NCI-H748 treated with DMSO at 0.1 percent for 48 hours (cell line): ENCODE data around the gene NDST1.
"Not testable (repeated sequence)": the region's sequence is repeated elsewhere in the genome, so short reads cannot be mapped to it uniquely, and the experiment has no call there.

Experiments
- DNase-seq: peaks from one replicate; lab custom pipeline; 2025; lab: John Stamatoyannopoulos, UW

Gene NDST1

DNA sequence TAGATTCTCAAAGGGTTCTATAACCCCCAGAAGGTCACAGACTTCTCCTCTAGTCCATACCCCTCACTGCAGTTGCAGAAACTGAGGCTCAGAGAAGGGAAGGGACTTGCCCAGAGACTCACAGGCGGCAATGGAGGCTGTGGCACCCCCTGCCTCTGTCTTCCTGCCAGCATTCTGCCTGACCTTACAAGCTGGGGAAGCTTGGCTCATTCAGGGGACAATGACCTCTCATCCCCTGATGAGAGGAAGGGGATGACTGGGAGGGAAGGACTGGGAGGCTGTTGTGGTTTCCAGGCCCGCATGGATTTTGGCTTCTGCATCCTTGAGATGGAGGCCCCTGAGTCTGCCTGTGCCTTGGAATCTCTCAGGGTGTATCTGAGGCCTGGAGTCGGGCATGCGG is 897 bp downstream of the NDST1 start:
- no peak for DNase-seq

DNA sequence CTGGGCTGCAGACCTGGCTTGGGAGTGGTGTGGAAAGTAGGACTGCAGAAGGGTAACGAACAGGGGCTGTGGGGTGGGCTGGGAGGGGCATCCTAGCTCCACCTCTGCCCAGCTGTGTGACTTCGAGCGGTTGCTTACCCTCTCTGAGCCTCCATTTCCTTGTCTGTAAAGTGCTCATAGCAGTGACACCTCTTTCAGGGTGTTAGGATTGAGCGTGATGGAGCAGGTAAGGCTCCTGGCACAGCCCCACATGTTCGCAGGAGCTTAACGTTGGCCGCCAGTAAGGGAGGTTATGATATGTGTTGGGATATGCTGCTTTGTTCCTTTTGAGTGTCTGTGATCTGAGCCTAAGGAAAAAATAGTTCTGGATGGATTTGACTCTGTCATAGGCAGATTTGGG is 2.1 kb downstream of the NDST1 start:
- no peak for DNase-seq

DNA sequence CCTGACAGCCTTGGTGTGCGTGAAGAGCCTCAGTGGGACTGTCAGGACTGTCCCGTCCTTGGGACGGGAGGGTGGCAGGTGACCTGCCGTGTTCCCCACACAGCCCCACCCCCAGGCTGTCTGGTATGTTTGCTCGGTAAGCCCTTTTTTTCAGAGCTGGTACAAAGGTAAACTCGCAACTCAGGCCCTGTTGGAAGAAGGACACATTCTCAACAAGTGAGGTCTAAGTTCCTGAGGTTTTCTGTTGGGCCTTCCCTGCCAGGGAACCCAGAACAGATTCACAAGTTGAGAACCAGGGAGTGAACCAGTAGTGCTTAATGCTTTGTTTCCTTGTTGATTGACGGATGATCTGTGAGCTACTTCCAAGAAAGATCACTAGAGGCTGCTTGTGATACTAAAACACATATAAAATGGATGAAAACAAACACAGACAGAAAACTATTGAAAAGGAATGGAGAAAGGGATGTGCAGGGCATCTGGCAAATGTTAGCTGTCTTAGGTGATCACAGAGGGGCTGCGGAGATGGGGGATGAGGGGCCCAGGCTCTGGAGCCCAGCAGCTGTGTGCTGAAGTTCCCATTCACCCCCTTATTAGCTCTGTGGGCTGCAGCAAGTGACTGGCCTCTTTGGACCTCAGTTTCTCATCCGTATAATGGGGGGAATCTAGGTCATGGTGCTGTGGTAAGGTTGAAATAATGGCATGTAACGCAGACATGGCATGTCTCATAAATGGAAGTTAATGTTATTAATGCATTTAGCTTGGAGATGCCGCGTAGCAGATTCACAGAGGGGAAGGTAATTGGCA is 2.7 kb downstream of the NDST1 start:
- DNase-seq, result no peak

DNA sequence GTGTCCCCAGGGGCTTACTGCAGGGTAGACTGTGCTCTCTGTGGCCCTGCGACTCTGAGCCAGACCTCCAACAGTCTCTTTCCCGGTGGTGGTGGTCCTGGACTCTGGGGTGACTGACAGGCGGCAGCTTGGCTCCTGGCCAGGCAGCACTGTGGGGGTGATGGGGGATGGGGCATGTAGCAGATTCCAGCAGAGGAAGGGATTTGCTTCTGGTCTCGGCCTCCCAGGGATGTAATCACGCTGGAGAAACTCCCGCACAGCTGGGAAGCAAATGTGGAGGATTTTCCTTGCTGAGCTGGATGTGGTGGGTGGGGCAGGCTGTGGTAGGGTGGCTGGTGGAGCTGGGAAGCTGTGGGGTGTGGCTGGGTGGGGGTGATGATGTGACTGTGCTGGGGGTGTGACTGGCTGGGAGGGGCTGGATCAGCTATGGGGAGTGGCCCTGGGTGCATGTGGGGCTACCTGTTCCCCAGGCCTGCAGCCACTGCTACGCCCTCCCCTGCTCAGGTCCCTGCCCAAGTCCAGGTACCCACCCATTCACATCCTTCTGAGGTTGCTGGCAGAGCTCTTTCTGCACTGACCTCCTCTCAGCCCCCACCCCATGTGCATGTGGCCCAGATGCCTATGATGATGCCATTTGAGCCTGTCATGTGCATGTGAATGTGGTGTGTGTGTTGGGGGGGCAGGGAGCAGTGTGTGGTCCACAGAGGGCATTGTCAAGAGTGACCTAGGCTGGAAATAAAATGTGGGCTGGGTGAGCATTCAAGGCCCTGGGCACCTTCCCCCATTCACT is 3.8 kb downstream of the NDST1 start:
- no peak for DNase-seq

DNA sequence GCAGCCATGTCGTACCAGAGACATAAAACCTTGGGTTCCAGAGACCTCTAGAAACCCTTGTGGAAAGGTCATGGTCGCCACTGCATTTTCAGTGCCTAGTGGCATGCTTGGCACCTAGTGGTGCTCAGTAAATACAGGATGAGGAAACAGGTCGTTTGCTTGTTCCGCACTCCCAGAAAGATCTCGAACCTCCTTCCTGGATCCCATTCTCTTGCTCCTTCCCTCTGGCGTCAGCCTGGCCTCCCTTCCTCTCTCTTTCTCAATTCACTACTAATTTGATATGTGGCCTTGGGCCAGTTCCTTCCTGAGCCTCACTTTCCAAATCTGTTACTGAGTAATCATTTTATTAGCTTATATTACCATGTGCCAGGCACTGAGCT is 4.4 kb downstream of the NDST1 start:
- no peak for DNase-seq

DNA sequence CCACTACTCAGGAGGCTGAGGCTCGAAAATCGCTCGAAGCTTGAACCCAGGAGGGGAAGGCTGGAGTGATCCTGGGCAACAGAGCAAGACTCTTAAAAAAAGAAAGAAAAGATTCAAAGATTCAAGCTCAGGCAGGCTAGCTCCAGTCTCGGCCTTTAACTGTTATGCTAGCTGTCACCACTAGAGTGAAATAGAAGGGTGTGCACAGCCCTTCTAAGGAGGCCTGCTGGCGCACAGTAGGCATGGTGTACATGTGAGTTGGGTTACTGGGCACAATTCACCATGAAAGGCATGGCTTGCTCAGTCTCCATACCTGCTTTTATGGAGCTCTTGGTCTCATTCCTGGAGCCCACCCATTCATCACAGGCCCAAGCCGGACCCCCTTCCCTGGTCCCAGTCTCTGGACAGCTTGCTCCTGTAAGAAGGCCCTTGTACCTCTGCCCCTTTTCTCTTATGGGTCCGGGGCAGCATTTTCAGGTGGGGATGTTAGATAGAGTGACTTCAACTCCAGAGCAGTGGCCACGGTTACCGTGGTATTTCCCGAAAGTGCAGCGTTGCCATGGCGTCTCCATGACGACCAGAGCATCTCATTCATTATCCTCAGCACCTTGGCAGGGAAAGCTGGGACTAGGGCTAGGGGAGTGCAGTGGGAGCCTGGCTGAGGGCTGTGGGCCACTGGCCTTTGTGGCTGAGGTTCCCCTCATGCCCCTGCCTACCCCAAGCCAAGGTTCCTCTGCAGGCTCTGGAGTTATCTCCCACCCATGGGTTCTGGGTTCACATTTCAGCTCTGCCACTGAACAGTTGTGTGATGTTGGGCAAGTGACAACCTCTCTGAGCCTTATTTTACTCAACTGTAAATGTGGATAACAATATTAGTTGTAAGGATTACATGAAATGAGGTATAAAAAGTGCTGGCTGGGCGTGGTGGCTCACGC is 5.7 kb downstream of the NDST1 start:
- peak; percentile 21 for DNase-seq

DNA sequence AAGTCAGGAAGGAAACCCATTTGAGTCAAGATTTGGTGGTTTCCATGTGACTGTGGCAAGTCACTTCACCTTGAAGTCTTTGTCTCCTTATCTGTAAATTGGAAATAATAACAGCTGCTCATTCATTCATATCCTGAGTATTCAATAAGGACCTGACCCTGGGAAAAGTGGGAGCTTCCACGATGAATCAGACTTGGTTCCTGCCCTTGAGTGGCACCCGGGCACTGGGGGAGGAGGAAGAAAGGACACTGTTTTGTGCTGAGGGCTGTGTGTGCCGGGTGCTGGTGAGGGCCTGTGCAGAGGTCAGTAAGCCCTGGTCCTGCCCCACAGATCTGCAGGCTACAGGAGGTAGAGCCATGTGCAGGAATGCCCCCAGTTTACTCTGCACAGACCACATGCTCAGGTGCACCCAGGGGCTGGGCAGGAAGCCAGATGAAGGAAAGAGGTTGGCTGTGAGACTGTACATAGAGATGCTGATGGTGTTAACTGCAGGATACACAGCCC is 6.8 kb downstream of the NDST1 start:
- DNase-seq, result no peak

DNA sequence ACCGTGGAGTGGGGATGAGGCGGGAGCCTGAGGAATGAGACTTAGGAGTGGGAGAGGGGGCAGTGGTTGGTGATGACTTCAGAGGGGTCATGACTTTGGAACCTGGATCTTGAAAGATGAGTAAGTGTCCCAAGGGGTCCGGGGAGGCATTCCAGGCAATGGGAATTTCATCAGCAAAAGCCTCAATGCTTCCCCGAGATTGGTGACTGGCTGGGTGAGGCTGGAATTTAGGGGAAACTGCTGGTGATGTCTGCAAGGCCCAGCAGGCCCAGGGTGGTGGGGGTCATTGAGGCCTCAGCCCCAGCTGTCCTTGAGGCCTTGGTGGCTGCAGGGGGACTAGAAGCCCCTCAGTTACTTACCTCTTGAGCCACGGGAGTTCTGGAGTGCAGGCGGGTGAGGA is 7.5 kb downstream of the NDST1 start:
- no peak for DNase-seq

DNA sequence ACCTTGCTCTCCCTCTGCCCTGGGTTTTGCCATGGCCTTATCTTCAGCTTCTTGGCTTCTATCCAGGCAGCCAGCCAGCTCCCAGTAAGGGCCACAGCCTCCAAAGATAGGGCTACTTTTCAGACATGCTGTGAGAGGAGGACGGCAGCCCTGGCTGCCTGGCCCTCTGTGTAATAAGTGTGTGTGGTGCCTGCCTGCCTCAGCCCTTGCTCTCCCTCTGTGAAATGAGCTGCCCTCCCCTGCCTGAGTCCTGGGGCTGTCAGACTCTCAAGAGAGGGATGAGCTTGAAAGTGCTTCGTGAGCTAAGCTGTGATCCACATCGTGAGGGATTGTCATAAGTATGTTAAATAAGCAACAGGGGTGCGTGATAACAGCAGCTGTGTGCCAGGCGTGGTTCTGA is 8.1 kb downstream of the NDST1 start:
- no peak for DNase-seq

DNA sequence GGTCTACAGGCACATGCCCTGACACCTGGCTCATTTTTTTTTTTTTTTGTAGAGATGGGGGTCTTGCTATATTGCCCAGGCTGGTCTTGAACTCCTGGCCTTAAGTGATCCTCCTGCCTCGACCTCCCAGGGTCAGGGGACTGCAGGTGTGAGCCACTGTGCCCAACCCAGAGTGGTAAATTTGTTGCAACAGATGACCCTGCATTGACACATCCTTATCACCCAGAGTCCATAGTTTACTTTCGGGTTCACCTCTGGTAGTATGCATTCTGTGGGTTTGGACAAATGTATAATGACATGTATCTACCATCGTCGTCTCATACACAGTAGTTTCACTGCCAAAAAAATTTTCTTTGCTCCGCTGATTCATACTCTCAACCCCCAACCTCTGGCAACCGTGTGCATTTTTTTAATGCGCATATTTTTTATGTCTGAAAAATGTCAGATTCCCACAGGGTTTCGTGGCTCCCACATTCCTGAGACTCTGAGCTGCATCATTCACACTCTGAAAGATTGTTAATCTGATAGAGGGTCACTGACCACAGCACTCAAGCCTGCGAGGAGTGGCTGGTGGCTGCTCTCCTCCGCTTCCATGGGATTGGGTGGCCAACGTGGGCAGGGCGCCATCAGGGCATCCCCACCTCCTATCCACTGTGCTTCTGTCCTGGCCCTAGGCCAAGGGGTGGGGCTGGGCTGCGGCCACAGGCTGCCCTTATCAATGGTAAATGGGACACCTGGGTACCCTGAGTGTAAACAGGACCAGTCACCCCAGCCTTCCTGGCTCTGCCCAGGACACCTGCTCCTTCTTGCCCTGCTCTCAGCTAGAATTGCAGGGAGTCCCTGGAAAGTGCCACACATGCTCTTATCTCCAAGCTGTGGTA is 9.6 kb downstream of the NDST1 start:
- DNase-seq, result peak; percentile 22

DNA sequence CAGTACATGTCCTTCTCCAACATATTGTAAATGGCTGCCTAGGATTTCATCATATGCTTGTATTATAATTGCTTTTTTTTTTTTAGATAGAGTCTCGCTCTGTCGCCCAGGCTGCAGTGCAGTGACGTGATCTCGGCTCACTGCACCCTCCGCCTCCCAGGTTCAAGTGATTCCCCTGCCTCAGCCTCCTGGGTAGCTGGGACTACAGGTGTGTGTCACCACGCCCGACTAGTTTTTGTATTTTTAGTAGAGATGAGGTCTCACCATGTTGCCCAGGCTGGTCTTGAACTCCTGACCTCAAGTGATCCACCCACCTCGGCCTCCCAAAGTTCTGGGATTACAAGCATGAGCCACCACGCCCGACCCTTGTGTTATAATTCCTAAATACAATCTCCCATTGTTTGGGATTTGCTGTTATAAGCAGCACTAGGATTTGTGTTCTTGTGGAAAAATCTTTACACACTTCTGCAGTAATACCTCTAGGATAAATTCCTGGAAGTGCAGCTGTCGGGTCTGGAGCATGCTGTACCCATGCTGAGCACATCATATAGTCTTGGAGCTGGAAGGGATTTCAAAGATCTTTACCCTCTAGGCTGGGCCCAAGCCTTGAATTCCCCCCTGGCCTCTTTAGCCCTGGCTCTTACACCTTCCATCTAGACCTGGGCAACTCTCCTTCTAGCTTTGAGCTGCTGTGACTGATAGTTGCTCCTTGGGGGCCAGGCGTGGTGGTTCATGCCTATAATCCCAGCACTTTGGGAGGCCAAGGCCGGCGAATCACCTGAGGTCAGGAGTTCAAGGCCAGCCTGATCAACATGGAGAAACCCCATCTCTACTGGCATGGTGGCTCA is 11.0 kb downstream of the NDST1 start:
- not testable (repeated sequence) for DNase-seq

DNA sequence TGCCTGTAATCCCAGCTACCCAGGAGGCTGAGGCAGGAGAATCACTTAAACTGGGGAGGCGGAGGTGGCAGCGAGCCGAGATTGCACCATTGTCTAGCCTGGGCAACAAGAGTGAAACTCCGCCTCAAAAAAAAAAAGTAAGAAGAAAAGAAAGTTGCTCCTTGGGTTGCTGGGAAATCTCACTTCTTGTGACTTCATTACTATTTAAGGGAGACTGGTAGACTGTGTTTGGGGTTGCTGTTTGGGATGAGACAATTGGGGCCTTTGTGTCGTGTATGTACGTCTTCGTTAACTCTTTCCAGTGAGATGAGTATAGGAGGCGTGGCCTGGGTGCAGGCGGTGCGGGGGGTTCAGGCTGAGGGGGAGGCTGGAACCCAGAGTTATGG is 11.6 kb downstream of the NDST1 start:
- no peak for DNase-seq

DNA sequence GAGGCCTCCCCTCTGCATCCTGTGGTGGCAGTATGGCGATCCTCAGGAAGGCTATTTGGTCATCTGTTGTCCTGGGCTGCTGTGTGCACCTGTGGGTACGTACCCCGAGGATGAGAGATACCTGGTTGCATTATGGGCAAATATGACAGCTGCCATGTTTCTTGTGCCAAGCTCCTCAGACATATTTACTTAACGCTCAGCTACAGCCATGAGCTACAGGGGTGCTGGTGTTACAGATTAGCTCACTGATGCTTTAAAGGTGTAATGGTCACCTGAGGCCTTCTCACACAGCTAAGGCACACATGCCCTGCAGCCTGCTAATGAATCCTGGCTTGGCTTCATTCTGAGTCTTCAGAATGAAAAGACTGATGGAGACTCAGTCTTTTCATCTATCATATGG is 12.0 kb downstream of the NDST1 start:
- no peak for DNase-seq

DNA sequence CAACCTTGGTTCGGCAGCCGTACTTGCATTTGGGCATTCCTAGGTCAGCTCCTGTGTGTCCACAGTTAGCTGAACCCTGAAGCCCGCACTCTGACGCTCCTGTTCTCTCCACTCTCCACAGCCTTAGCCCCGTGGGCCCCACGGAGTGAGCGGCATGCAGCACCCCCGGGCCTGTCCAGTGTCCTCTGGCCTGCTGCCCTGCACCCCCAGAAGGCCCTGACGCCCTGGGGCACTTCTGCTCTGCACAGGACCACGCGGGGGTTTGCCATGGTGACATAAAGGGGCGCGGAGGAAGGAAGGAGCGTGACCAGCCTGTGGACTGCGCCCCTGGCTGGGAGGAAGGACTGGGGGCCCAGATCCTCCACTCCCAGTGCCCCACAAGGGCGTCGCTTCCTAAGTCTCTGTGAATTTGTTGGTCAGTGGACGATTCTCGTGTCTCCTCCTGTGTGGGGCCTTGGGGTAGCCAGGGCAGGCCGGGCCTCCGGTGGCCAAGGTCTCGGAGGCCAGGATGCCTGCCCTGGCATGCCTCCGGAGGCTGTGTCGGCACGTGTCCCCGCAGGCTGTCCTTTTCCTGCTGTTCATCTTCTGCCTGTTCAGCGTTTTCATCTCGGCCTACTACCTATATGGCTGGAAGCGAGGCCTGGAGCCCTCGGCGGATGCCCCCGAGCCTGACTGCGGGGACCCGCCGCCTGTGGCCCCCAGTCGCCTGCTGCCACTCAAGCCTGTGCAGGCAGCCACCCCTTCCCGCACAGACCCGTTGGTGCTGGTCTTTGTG is 13.0 kb downstream of the NDST1 start:
- no peak for DNase-seq

DNA sequence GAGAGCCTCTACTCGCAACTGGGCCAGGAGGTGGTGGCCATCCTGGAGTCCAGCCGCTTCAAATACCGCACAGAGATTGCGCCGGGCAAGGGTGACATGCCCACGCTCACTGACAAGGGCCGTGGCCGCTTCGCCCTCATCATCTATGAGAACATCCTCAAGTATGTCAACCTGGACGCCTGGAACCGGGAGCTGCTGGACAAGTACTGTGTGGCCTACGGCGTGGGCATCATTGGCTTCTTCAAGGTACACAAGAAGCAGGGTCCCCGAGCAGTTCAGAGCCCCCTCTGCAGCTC is 13.5 kb downstream of the NDST1 start:
- DNase-seq, result no peak

DNA sequence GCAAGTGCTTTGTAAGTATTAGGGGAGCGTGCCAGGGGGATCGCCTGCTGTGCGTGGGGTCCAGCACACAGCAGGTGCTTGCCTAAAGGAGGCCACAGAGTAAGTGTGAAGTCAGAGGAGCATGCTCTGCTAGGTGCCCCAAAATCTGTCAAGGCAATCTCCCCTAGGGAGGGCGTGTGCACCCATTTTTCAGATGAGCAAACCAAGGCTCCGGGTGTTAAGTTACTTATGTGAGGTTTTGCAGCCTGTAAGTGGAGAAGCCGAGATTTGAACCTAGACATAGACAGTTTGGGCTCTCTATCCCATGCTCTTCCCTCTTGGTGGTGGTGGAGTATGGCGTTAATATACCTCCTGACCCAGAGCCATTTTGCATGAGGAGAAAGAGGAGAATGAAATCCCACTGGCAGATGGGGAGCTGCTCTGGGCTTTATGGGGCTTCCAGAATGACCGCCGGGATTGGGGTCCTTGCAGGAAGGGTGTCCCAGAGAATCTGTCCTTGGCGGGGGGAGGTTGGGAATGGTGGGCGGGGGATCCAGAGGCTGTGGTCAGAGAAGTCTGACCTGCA is 14.1 kb downstream of the NDST1 start:
- DNase-seq, result no peak

DNA sequence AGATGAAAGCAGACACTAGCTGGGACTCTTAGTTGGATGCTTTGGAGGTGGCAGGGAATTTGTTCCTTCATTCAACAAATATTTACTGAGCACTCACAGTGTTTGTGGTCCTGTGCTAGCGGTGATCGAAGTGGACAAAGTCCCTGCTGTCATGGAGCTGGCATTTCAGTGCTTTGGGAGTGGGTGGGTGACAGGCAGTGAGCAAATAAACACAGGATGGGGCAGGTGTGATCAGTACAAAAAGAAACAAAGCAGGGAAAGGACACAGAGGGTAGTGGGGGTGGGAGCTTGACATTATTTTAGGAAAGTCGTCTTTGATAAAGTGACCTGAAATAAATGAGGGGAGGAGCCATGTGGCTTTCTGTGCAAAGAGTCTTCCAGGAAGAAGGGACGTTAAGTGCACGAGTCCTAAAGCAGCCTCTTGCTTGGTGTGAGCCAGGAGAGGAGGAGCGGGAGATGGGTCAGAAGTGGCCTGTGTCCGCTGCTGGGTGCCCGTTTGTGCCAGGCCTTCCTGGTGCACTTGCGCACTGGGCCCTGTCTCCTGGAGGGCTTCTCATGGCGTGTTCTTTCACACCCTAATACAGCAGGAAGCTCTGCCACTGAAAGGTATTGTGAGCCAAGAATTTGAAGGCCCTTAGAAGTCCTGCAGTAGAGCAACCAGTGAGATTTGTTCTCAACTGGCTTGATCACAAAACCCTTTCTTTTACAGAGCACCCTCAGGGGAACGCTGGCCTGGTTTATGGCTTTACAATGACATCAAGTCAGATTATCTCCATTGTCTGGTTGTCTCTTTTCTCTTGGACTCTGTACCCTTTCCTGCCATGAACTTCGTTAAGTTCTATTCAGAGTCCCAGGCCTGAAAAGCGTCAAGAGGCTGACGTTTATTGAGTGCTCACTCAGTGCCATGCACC is 14.8 kb downstream of the NDST1 start:
- DNase-seq, result peak; percentile 94
